Thyroid gland (tissue), 4 donors: Measurements from ENCODE around the gene PAX7.

Experiments used
- POLR2A ChIP-seq, 2 donors: fragments of 450-650 bp; IDR thresholded peaks; one replicate each; pipeline ENCODE4 v1.6.1; 2017; ENCODE audit warnings: antibody characterized with exemption in 2 of 2, mild to moderate bottlenecking in 2 of 2, moderate library complexity in 1 of 2
- TF ChIP-seq, protein P1 (sequence below), 6 experiments: fragments of 200-600 bp in 3 of 6; fragments of 450-650 bp in 3 of 6; sonication (generic) in 3 of 6; IDR thresholded peaks; one replicate each; pipeline ENCODE4 v1.5.1; 2016 to 2019; ENCODE audit warnings: antibody characterized with exemption in 6 of 6, mild to moderate bottlenecking in 2 of 6, inconsistent platforms in 1 of 6, moderate library complexity in 1 of 6

DNA sequence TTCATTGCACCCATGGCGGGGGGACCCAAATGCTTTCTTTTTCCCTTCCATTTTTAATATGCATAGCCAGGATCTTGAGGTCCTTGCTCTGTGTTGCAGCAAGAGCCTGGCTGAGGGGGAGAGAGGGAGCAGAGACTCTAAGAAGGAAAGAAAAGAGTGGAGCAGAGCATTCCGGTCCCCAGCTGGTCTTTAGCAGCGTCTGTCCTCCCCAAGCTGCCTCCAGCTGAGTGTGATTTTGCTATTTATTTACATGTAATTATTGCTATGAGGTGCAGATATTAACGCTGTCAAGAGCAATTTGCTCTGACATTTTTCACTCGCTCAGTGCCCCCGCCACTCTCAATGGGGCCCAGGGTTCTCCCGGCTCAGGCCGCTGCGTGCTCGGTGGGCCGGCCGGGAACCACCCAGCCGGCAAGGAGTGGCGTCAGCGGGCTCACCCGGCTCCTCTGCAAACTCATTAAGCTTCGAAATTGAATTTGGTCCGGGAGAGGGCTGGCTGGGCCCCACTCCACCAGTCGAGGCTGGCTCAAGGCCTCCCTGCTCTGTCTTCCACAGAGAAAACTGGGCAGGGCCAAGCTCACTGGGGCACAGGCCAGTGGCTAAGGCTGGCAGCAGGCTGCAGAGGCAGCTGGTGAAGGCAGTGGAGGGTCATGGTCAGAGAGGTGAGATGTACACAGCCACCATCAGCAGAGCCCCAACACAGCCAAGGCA lies 93.2 kb downstream of the PAX7 start:
- TF ChIP-seq, protein P1, sequence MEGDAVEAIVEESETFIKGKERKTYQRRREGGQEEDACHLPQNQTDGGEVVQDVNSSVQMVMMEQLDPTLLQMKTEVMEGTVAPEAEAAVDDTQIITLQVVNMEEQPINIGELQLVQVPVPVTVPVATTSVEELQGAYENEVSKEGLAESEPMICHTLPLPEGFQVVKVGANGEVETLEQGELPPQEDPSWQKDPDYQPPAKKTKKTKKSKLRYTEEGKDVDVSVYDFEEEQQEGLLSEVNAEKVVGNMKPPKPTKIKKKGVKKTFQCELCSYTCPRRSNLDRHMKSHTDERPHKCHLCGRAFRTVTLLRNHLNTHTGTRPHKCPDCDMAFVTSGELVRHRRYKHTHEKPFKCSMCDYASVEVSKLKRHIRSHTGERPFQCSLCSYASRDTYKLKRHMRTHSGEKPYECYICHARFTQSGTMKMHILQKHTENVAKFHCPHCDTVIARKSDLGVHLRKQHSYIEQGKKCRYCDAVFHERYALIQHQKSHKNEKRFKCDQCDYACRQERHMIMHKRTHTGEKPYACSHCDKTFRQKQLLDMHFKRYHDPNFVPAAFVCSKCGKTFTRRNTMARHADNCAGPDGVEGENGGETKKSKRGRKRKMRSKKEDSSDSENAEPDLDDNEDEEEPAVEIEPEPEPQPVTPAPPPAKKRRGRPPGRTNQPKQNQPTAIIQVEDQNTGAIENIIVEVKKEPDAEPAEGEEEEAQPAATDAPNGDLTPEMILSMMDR (IDR thresholded peaks at IDR 0.05): no peak
- no peak for TF ChIP-seq POLR2A (IDR thresholded peaks at IDR 0.05)
